ENCODE results near the gene DNAJC27. TPM values are rescaled to one million over a fixed set of nuclear protein-coding genes. Genes with fewer than 3 reads are reported as not detected.

Gene DNAJC27
- polyA plus RNA-seq, 2 of the 4 experiments (the other 2 are of a cell fraction): 2.6 to 7.8 TPM

- TF ChIP-seq, protein P1, sequence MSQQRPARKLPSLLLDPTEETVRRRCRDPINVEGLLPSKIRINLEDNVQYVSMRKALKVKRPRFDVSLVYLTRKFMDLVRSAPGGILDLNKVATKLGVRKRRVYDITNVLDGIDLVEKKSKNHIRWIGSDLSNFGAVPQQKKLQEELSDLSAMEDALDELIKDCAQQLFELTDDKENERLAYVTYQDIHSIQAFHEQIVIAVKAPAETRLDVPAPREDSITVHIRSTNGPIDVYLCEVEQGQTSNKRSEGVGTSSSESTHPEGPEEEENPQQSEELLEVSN (IDR thresholded peaks at IDR 0.05; ENCODE audit: borderline replicate concordance, low read depth): peak; percentile 85
- no peak for TF ChIP-seq EHMT2 (IDR thresholded peaks at IDR 0.05; ENCODE audit: low read depth)
- 0 out of 2 replicates have a peak, but pooled peaks have one; percentile 23 for TF ChIP-seq RARB (CRISPR knock-in tag; IDR thresholded peaks at IDR 0.05)
- no peak for TF ChIP-seq KDM5A (IDR thresholded peaks at IDR 0.05)
- no peak for TF ChIP-seq CBX8 (IDR thresholded peaks at IDR 0.05)
- no peak for TF ChIP-seq ZNF302 (CRISPR knock-in tag; IDR thresholded peaks at IDR 0.05)
- TF ChIP-seq GATA3 (IDR thresholded peaks at IDR 0.05; ENCODE audit: borderline replicate concordance): peak; percentile 51
- TF ChIP-seq HDAC2 (IDR thresholded peaks at IDR 0.05): no peak
- TF ChIP-seq RCOR1 (IDR thresholded peaks at IDR 0.05; ENCODE audit: low read depth, low read length): no peak
- TF ChIP-seq CHD4 (IDR thresholded peaks at IDR 0.05; ENCODE audit: borderline replicate concordance): no peak
- no peak for TF ChIP-seq TFCP2L1 (CRISPR knock-in tag; IDR thresholded peaks at IDR 0.05)
- TF ChIP-seq ZFP36 (IDR thresholded peaks at IDR 0.05; ENCODE audit: borderline replicate concordance, partially characterized antibody): no peak
- TF ChIP-seq FOSL2 (IDR thresholded peaks at IDR 0.05): no peak
- peak; percentile 76 for TF ChIP-seq FOSL2 (CRISPR knock-in tag; IDR thresholded peaks at IDR 0.05)
- no peak for TF ChIP-seq HEYL (CRISPR knock-in tag; IDR thresholded peaks at IDR 0.05)
- peak; percentile 99 for TF ChIP-seq REST (IDR thresholded peaks at IDR 0.05)
- TF ChIP-seq SMC3 (IDR thresholded peaks at IDR 0.05): no peak
- TF ChIP-seq NR3C1 (IDR thresholded peaks at IDR 0.05): no peak
- no peak for TF ChIP-seq HOXA7 (CRISPR knock-in tag; IDR thresholded peaks at IDR 0.05)
- TF ChIP-seq, protein P2, sequence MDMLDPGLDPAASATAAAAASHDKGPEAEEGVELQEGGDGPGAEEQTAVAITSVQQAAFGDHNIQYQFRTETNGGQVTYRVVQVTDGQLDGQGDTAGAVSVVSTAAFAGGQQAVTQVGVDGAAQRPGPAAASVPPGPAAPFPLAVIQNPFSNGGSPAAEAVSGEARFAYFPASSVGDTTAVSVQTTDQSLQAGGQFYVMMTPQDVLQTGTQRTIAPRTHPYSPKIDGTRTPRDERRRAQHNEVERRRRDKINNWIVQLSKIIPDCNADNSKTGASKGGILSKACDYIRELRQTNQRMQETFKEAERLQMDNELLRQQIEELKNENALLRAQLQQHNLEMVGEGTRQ (IDR thresholded peaks at IDR 0.05): no peak
Measured at GRCh38 chr2:24971536-24972314, at the start of gene DNAJC27 (continued).

GRCh38 chr2:25018681-25019080, 46.9 kb upstream of the DNAJC27 start:
- no peak for ATAC-seq
- H3K4me2 ChIP-seq: no peak overlapping the region
- whole genome bisulfite sequencing (ENCODE audit: missing lambda C conversion rate): 88% methylated on average over 7 of the region's 7 CpGs
- DNase-seq (ENCODE audit: low read depth in 1 of 2, low spot score in 1 of 2): no peak
- ChIA-PET POLR2A (no interaction called here), CTCF (no interaction called here)
- no peak overlapping the region for H3K27ac ChIP-seq
- no peak for FAIRE-seq
- H3K4me1 ChIP-seq: no peaks in the 10 kb centered on the region
- no peaks in the 10 kb centered on the region for H3K9me3 ChIP-seq
- H3K4me3 ChIP-seq: no peak overlapping the region
- TF ChIP-seq CBX2 (IDR thresholded peaks at IDR 0.05; ENCODE audit: borderline replicate concordance, low read depth) (no peak), FOSL2 (IDR thresholded peaks at IDR 0.05) (no peak), FOSL2 (CRISPR knock-in tag; IDR thresholded peaks at IDR 0.05) (no peak), ELK1 (IDR thresholded peaks at IDR 0.05; ENCODE audit: low read depth, low read length) (no peak), TP53 (CRISPR knock-in tag; IDR thresholded peaks at IDR 0.05) (no peak), KDM5A (IDR thresholded peaks at IDR 0.05) (no peak), KDM1A (IDR thresholded peaks at IDR 0.05; ENCODE audit: low read depth) (no peak), CHD4 (IDR thresholded peaks at IDR 0.05; ENCODE audit: borderline replicate concordance) (no peak), SREBF2 (IDR thresholded peaks at IDR 0.05) (no peak), HDAC2 (IDR thresholded peaks at IDR 0.05) (no peak)
- TF ChIP-seq, protein P3, sequence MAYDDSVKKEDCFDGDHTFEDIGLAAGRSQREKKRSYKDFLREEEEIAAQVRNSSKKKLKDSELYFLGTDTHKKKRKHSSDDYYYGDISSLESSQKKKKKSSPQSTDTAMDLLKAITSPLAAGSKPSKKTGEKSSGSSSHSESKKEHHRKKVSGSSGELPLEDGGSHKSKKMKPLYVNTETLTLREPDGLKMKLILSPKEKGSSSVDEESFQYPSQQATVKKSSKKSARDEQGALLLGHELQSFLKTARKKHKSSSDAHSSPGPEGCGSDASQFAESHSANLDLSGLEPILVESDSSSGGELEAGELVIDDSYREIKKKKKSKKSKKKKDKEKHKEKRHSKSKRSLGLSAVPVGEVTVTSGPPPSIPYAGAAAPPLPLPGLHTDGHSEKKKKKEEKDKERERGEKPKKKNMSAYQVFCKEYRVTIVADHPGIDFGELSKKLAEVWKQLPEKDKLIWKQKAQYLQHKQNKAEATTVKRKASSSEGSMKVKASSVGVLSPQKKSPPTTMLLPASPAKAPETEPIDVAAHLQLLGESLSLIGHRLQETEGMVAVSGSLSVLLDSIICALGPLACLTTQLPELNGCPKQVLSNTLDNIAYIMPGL (CRISPR knock-in tag; IDR thresholded peaks at IDR 0.05; ENCODE audit: borderline replicate concordance): no peak
- TF ChIP-seq, protein P4, sequence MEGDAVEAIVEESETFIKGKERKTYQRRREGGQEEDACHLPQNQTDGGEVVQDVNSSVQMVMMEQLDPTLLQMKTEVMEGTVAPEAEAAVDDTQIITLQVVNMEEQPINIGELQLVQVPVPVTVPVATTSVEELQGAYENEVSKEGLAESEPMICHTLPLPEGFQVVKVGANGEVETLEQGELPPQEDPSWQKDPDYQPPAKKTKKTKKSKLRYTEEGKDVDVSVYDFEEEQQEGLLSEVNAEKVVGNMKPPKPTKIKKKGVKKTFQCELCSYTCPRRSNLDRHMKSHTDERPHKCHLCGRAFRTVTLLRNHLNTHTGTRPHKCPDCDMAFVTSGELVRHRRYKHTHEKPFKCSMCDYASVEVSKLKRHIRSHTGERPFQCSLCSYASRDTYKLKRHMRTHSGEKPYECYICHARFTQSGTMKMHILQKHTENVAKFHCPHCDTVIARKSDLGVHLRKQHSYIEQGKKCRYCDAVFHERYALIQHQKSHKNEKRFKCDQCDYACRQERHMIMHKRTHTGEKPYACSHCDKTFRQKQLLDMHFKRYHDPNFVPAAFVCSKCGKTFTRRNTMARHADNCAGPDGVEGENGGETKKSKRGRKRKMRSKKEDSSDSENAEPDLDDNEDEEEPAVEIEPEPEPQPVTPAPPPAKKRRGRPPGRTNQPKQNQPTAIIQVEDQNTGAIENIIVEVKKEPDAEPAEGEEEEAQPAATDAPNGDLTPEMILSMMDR (IDR thresholded peaks at IDR 0.05): no peak
- TF ChIP-seq, protein P5, sequence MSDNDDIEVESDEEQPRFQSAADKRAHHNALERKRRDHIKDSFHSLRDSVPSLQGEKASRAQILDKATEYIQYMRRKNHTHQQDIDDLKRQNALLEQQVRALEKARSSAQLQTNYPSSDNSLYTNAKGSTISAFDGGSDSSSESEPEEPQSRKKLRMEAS (IDR thresholded peaks at IDR 0.05): no peak

All from A549 (cell line).